Fibroblast of lung (primary cell): ENCODE results near the gene KIAA2012.

Experiments
- CTCF ChIP-seq, 2 donors: IDR thresholded peaks in 1 of 2; conservative IDR thresholded peaks in 1 of 2; 1 replicate in 1 of 2; 2 replicates in 1 of 2; pipeline ENCODE4 v1.5.1; 2011 to 2012; ENCODE audit warnings: low read length in 2 of 2, control low read depth in 1 of 2, inconsistent platforms in 1 of 2, low read depth in 1 of 2, mild to moderate bottlenecking in 1 of 2
- EZH2 ChIP-seq: IDR thresholded peaks from 2 replicates; pipeline ENCODE4 v1.5.1; 2012; ENCODE audit warnings: low read length, control low read depth, mild to moderate bottlenecking; ENCODE audit errors: missing control alignments

DNA sequence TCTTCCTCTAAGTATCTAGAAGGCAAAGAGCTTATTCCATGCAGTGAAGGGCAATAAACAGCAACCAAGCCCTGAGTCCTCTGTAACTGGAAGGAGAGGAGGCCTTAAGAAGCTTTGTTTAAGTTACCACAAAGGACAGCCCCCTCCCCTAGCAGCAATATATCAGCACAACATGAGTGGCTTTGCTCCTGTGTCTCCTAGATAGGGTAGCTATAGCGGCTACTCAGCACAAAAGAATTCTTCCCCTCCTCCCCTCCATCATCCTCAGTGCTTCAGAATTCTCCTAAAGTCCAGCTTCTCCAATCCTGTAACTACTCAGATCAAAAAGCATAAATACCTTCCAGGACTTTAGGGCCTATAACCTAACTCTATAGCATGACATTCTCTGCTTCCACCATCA is 148.8 kb downstream of the KIAA2012 start:
- no peak for TF ChIP-seq CTCF (conservative IDR thresholded peaks at IDR 0.05 in 1 of 2, IDR thresholded peaks at IDR 0.05 in 1 of 2; ENCODE audit: low read depth in 1 of 2, low read length in 2 of 2)
- TF ChIP-seq EZH2, result no peak
